Measurements from ENCODE around the gene C2orf76.

The C2orf76 gene

DNA sequence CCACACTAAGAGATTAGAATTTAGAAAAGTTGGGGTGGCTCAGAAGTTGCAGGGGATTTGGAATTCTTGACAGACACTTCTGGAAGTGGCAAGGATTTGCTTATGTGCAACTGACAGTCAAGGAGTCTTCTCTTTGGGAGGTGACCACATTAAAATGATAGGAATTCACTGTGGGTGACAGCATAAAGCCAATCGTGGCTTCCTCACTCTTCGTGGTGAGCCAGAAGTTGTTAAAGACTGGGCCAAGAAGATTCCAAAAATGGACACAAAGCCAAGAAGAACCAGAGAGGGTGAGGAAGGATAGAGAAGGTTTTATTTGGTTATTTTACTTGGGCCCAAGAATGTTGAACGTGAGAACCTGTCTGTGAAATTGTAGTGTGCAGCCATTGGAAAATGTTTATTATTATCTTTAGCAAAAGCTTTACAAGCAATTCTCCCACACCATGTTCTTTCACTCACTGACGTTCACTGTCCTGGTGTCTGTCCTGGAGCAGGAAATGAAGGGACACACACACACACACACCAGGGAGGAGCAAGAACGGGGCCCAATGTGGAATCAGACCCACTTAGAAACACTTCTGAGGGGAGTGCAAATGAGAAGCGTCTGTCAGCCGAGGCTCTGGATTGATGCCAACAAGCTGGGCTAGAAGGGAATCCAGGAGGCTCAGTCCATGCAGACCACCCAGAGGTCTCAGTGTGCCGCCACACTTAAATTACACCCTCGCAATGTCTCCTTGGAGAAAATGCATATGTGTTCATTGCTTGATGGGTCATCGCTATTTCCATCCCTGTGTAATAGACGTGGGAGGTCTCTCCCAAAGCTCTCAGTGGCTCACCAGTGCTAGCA lies 105.8 kb downstream of the C2orf76 start:
- H3K4me3 ChIP-seq (ENCODE audit: low read depth, low read length) = no peak overlapping the region
- DNase-seq (ENCODE audit: low read depth) = no peak
- TF ChIP-seq, protein P1, sequence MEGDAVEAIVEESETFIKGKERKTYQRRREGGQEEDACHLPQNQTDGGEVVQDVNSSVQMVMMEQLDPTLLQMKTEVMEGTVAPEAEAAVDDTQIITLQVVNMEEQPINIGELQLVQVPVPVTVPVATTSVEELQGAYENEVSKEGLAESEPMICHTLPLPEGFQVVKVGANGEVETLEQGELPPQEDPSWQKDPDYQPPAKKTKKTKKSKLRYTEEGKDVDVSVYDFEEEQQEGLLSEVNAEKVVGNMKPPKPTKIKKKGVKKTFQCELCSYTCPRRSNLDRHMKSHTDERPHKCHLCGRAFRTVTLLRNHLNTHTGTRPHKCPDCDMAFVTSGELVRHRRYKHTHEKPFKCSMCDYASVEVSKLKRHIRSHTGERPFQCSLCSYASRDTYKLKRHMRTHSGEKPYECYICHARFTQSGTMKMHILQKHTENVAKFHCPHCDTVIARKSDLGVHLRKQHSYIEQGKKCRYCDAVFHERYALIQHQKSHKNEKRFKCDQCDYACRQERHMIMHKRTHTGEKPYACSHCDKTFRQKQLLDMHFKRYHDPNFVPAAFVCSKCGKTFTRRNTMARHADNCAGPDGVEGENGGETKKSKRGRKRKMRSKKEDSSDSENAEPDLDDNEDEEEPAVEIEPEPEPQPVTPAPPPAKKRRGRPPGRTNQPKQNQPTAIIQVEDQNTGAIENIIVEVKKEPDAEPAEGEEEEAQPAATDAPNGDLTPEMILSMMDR (IDR thresholded peaks at IDR 0.05; ENCODE audit: insufficient read depth, low read depth, low read length, missing control alignments) = no peak

DNA sequence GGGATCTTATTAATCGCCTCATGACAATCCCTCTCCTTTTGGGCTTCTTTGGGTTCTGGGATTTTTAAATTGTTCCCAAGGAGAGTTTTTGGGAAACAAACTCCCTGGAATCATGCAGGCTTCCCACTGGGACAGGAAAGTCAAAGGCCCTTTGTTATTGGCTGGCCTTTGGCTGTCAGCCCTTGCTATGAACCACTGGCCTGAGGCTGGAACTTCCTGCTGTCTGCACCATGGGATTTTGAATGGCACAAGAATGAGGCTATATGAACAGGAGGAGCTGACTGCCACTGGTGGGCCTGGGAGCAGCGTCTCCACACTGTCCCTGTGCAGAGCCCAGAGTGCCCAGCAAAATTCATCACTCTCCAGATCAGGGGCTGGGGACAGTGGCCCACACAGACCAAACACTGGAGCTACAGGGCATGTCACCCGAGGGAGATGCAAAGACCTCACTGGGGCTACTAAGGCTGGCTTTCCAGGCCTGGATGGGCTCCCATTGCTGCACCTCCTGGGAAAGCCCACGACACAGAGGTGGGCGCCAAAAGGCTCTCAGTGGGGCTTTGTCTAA lies 107.3 kb downstream of the C2orf76 start:
- DNase-seq (ENCODE audit: low read depth) = no peak
- TF ChIP-seq, protein P1 (IDR thresholded peaks at IDR 0.05; ENCODE audit: insufficient read depth, low read depth, low read length, missing control alignments) = no peak
- no peak overlapping the region for H3K4me3 ChIP-seq (ENCODE audit: low read depth, low read length)

DNA sequence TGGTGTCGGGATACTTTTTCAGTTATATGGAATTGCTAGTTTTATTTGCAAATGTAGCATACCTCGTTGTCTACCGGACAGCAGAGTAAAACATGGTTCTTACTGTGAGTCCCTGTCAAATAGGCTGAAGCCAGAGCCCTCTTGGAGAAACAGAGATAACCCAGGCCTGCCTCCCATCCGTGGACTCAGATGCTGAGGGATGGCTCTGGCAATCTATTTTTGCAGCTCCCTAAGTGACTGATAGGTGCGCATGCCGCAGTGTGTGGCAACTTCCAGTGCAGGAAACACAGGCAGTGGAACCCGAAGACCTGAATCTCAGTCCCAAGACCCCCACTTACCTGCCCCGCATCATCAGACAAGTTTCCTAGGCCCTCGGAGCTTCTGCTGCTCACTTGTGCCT lies 109.4 kb downstream of the C2orf76 start:
- no peak for DNase-seq (ENCODE audit: low read depth)
- H3K4me3 ChIP-seq (ENCODE audit: low read depth, low read length) = no peak overlapping the region
- TF ChIP-seq, protein P1 (IDR thresholded peaks at IDR 0.05; ENCODE audit: insufficient read depth, low read depth, low read length, missing control alignments) = no peak

DNA sequence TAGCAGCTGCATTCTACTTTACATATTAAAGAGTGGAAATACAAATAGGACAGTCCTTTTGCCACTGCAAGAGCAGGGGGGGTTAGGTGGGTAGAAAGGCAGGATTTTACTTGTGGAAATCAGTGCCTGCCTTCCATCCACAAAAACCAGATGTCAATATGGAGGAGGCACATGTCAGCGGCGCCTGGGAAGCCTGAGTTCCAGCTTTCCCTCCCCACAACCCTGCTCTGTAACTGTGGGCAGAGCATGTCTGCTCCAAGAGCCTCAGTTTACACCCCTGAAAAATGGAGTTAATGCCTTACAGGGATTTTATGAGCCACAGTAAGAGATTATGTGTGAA lies 110.1 kb downstream of the C2orf76 start:
- TF ChIP-seq, protein P1 (IDR thresholded peaks at IDR 0.05; ENCODE audit: insufficient read depth, low read depth, low read length, missing control alignments) = no peak
- no peak for DNase-seq (ENCODE audit: low read depth)
- no peak overlapping the region for H3K4me3 ChIP-seq (ENCODE audit: low read depth, low read length)

DNA sequence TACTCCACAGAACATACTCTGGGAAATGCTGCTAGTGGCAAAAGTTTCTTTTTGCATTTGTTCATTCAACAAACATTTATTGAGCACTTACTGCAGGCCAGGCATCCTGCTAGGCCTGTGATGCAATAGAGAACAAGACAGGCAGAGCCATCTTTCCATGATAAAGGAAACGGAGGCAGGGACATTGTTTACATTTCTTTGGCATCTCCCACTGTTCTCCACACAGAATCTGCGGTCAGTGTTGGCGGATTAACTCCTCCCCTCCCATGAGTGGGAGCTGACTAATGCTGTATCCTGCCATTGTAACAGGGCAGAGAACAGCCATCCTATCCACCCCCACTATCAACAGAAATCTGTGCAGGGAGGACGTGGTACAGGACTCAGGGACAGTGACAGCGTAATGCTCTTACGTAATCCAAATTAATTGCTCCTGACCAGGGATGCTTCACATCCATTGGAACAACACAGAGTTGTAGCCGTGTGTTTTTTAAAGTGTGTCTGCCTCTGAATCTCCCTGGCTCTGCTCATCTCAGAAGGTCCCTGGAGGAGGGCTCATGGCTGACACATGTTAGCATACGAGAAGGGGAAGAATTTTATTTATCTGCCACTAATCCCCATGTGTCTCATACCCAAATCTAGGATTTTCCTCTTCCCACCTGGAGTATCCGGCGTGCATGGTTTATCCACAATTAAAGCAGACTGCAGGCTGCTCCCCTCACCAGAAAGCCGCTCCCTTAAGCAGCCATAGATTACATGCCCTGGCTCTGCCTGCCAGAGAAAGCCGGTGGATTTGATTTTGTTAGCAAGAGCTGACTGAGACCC lies 110.7 kb downstream of the C2orf76 start:
- no peak for DNase-seq (ENCODE audit: low read depth)
- no peak overlapping the region for H3K4me3 ChIP-seq (ENCODE audit: low read depth, low read length)
- TF ChIP-seq, protein P1 (IDR thresholded peaks at IDR 0.05; ENCODE audit: insufficient read depth, low read depth, low read length, missing control alignments) = no peak

DNA sequence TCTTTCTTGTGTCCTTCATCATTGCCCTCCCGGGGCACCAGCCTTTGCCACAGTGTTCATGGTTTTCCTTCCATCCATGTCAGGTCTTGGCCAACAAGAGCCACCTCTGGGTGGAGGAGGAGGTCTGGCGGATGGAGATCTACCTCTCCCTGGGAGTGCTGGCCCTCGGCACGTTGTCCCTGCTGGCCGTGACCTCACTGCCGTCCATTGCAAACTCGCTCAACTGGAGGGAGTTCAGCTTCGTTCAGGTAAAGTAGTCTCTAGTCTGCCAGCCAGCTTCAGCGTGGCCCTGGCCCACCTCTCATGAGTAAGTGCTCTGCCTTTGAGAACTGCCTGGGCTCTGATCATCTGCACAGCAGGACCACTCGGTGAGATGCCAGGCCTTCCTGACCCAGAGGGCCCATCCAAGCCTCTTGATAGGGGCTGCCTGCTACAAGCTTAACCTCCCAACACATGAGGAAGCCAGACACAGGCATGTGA lies 112.0 kb downstream of the C2orf76 start:
- TF ChIP-seq, protein P1 (IDR thresholded peaks at IDR 0.05; ENCODE audit: insufficient read depth, low read depth, low read length, missing control alignments) = no peak
- H3K4me3 ChIP-seq (ENCODE audit: low read depth, low read length) = no peak overlapping the region
- no peak for DNase-seq (ENCODE audit: low read depth)
